EH (cell line): ENCODE measurements around the gene WARS2.

Experiments used
- DNase-seq: peaks from one replicate; pipeline ENCODE4 v3.0.0-alpha.2; 2015; ENCODE audit warnings: low read depth

Gene WARS2

DNA sequence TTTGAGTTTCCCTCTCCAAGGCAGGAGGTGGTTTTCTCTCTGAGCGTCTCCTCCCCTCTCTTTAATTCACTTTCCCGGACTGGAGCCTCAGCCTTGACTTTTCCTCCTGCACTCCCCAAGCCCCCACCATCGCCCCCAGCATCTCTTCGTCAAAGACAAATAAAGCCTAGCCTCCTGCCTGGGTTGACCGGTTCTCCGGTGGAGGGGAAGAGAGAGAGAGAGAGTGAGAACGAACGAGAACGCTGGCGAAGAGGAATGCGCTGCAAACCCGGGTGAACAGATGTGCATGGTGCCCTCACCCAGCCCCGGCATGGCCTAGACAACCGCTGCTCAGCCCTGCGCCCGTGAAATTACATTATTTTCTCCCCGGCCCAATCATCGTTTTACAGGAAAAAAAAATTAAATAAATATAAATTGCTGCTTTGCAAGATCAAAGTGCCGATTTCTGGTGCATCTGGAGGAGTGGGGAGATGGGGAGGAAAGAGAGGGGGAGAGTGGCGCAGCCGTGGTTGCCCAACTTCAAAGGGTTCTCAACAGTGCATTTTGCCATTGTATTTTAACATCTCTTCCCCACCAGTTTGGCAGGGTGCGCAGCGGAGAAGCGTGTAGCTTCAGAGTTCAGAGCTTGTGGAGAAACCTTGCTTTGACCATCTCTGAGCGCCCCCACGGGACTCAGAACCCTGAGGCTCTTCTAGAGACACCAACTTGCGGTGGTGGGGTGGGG lies 140.9 kb downstream of the WARS2 start:
- DNase-seq: no peak

- peak; percentile 40 for DNase-seq
Observed at GRCh38 chr1:118998171-118998570, 142.3 kb downstream of the WARS2 start.

GRCh38 chr1:118997225-118997624 lies 143.2 kb downstream of the WARS2 start:
- no peak for DNase-seq

- no peak for DNase-seq
Observed at GRCh38 chr1:118995312-118996016, 145.0 kb downstream of the WARS2 start.

DNA sequence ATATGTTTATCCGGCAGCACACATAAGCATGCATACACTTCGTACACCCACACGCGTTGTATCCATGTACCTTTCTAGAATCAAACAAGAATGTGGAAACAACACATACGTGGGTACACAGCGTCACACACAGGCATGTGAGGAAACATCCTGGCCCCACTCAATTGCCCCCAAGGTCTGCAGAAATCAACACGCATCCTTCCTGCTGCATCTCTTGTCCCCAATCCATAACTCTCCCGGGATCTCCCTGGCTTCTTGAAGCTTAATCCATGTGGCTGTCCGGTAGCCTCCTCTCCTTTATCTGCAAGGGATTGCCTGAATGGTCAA lies 146.8 kb downstream of the WARS2 start:
- no peak for DNase-seq

- DNase-seq: no peak
Observed at GRCh38 chr1:118992868-118993699, 147.4 kb downstream of the WARS2 start.

DNA sequence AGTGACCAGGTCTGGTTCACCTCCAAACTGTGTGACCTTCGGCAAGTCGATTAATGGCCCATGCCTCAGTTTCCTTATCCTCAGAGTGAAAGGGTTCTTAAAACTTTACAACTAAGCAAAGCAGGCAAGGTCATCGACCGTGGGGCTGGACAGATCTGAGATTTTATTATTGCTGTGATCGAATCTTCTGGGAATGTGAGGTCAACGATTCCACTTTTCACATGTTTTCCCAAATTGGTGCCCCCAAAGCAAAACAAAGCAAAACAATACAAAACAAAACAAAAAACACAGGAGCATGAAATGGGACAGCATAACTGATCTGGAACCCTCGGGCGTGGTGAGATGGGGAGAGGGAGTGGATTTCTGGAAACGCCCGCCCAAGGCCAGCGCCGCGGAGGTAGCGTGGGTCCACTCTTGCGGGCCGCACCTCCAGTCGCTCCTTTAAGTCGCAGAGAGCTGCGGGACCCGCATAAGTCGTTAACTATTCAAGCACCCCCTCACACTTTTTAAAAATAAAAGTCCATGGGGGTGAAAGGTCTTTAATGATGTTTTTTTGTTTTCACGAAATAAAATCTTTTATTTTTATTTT lies 148.1 kb downstream of the WARS2 start:
- no peak for DNase-seq

DNA sequence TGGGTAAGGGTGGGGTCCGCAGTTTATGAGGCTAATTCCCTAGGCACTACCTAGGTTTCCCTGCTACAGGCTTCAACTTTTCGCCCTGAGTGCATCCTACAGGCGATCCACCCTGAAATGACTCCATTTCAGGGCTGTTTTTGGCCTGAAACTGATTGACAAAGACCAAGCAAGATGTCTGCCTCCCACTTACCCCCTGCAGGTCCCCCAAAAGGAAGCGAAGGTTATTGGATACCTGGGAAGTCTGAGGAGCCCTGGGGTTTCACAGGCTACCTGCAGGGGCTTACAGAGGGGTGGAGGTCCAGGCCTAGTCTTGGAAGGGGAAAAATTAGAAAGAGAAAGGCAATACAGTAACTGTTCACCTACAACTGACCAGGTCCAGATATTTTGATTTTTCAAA lies 149.0 kb downstream of the WARS2 start:
- DNase-seq: no peak

GRCh38 chr1:118990513-118991152 lies 149.8 kb downstream of the WARS2 start:
- no peak for DNase-seq

- DNase-seq: no peak
Observed at GRCh38 chr1:118989878-118990378, 150.5 kb downstream of the WARS2 start.

GRCh38 chr1:118989006-118989815 lies 151.2 kb downstream of the WARS2 start:
- DNase-seq: no peak

DNA sequence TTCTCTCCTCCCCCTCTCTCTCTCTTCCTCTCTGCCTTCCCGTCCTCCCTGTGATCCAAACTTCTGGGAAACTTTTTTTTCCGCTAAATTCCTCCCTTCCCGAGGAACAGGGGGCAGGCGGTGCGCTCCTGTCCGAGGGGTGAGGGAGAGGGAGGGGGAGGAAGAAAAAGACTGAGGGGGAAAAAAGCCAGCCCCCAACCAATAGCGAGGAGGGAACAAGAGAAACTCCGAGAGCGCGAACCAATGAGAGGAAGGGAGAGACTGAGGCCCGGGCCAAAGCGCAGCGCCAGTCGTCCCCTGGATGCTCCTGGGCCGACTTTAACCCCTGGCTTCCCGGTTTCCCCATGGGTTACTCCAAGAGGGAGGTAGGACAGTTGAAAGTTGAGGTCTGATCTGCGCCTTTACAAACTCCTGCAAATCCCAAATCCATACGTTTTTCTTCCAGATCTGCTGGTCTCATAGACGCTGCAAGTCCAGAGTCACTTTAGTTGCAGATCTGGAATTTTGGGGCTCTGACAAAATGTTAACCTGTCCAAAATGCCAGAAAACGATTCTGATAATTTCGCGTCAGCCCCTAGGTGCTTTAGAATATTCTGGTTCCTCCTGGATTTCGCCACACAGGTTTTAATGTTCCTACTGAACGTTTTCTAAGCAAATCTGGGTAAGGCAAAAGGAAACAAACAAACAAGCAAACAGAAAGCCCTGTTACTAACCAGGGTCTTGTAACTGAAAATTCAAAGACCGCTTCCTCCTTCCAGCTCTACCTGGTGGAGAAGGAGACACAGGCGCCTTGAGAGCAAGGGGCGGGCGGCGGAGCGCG lies 152.1 kb downstream of the WARS2 start, which contains the start of gene TBX15:
TBX15 (minus strand) TSS at position 158 of the 820 bp plus-strand sequence. CDS start 548 bp downstream, outside the sequence.
- DNase-seq: no peak

- DNase-seq: peak; percentile 60
Observed at GRCh38 chr1:118987468-118988185, 152.8 kb downstream of the WARS2 start.

DNA sequence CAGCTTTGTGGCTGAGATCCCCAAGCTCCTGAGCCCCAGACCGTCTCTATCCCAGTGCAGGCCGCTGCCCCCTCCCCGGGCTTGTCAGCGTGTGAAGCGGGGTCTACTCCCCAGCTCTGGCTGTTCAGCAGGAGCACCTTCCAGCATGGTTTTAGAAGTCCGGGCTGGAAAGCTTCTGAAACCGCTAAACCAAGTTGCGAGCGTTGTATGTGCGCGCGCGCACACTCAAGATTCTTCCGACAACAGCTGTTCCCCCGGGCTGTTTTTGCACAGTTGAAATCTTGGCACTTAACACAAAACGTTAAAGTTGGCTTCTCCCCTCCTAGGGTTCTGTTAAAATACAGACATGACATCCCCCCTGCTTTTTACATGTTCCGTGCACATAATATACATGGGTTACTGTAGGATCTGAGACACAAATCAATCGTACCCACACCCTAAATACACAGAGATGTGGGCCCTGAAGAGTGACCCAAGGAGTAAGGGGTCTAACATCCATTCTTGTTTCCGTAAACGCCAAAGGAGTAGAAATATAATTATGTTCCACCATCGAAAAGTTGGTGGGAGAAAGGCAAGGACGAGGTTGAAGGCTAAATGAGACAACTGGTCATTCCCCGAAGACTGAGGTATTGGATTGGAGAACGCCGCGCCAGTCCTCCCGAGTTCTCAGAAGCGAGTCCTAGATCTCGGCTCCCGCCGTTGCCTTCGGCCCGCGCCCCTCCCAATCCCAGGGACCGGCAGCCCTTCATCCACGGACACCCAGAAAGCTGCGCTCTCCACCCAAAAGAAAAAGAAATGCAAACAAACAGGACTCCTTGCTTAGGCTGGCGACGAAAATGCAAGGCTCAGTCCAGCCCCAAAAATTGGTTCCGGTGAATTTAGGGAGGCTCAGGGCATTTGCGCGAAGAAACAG lies 153.6 kb downstream of the WARS2 start:
- peak; percentile 60 for DNase-seq

- no peak for DNase-seq
Observed at GRCh38 chr1:118985640-118986554, 154.6 kb downstream of the WARS2 start.

- DNase-seq: no peak
Observed at GRCh38 chr1:118984722-118985639, 155.5 kb downstream of the WARS2 start.
